Activated B cell treated with CpG ODN at 0.5 μM for 24 hours (primary cell): ENCODE measurements around the gene TTLL6. TPM values are rescaled to one million over a fixed set of nuclear protein-coding genes. Genes with fewer than 3 reads are reported as not detected.

Experiments
- ATAC-seq: fragments of 200-7000 bp; cut with Tn5 transposase; one replicate; pipeline ENCODE4 v1.10.0; 2021; ENCODE audit warnings: low read depth, mild to moderate bottlenecking, moderate library complexity
- CTCF ChIA-PET: fragments of 350-600 bp; sonication (Branson Sonifier 250); formaldehyde crosslinking; loops from one replicate; lab custom pipeline; 2021; ENCODE audit warnings: antibody characterized with exemption; lab: Charles Lee
- POLR2A ChIA-PET: fragments of 350-600 bp; sonication (Branson Sonifier 250); formaldehyde crosslinking; loops from one replicate; lab custom pipeline; 2021; ENCODE audit warnings: antibody characterized with exemption; lab: Charles Lee
- DNase-seq: peaks from one replicate; pipeline ENCODE4 v3.0.0; 2022
- H3K27ac Mint-ChIP-seq: one replicate; pipeline ENCODE4 v1.8.0; 2020; ENCODE audit warnings: mixed read lengths
- H3K27me3 Mint-ChIP-seq: one replicate; pipeline ENCODE4 v1.8.0; 2021; ENCODE audit warnings: mixed read lengths
- H3K36me3 Mint-ChIP-seq: one replicate; pipeline ENCODE4 v1.8.0; 2021; ENCODE audit warnings: low read depth, mixed read lengths
- H3K4me1 Mint-ChIP-seq: one replicate; pipeline ENCODE4 v1.8.0; 2021; ENCODE audit warnings: mixed read lengths
- H3K4me3 Mint-ChIP-seq: one replicate; pipeline ENCODE4 v1.8.0; 2020; ENCODE audit warnings: mild to moderate bottlenecking, mixed read lengths
- H3K9me3 Mint-ChIP-seq: one replicate; pipeline ENCODE4 v1.8.0; 2020; ENCODE audit warnings: mixed read lengths
- CTCF ChIP-seq: fragments of 200-600 bp; IDR thresholded peaks from one replicate; pipeline ENCODE4 v1.8.0; 2022; ENCODE audit warnings: antibody characterized with exemption, mild to moderate bottlenecking
- intact Hi-C: fragments of 100-400 bp; cut with micrococcal nuclease; formaldehyde crosslinking; loops from one replicate; pipeline ENCODE4 v1.15.1; 2024
- total RNA-seq: library from RNA; stranded (reverse); gene quantifications from 2 replicates; pipeline ENCODE4 v1.2.3, GENCODE V29; 2022

TTLL6 gene
- total RNA-seq, 1 donor from 2014 or later, result not detected

- DNase-seq (no peak), ATAC-seq (no peak)
- Mint-ChIP-seq H3K27ac (no peak overlapping the region), H3K4me1 (no peaks in the 10 kb centered on the region), H3K9me3 (no peaks in the 10 kb centered on the region), H3K36me3 (no peaks in the 10 kb centered on the region), H3K27me3 (peaks cover 43% of the 10 kb centered on the region), H3K4me3 (no peak overlapping the region)
- intact Hi-C loops, result no loop called here
- no peak for TF ChIP-seq CTCF
- ChIA-PET POLR2A (no interaction called here), CTCF (interaction anchor here (0.8 kb wide), 1 partner anchor 47 kb away, joined by 3 read pairs; no protein-coding TSS in a partner anchor)
These were observed 47.9 kb downstream of the TTLL6 start for GRCh38 chr17:48769009-48769675.

- DNase-seq (no peak), ATAC-seq (no peak)
- no peak overlapping the region for H3K4me3 Mint-ChIP-seq
- no peaks in the 10 kb centered on the region for H3K4me1 Mint-ChIP-seq
- peaks cover 48% of the 10 kb centered on the region for H3K27me3 Mint-ChIP-seq
- no peak for TF ChIP-seq CTCF
- ChIA-PET CTCF (no interaction called here), POLR2A (no interaction called here)
- no peaks in the 10 kb centered on the region for H3K9me3 Mint-ChIP-seq
- intact Hi-C loops, result no loop called here
- H3K27ac Mint-ChIP-seq, result no peak overlapping the region
- H3K36me3 Mint-ChIP-seq, result no peaks in the 10 kb centered on the region
These were observed 49.7 kb downstream of the TTLL6 start for GRCh38 chr17:48767263-48767774.

- no peak overlapping the region for H3K27ac Mint-ChIP-seq
- H3K4me1 Mint-ChIP-seq, result peaks cover 3% of the 10 kb centered on the region
- no peak for DNase-seq
- ChIA-PET CTCF (no interaction called here), POLR2A (interaction anchor here (0.6 kb wide), 1 partner anchor 146 kb away, joined by 7 read pairs; the partner anchor contains the start of gene HOXB8)
- intact Hi-C loops, result no loop called here
- no peak overlapping the region for H3K4me3 Mint-ChIP-seq
- ATAC-seq, result no peak
- no peaks in the 10 kb centered on the region for H3K36me3 Mint-ChIP-seq
- no peak for TF ChIP-seq CTCF
- no peaks in the 10 kb centered on the region for H3K9me3 Mint-ChIP-seq
- peaks cover 67% of the 10 kb centered on the region for H3K27me3 Mint-ChIP-seq
These were observed 55.9 kb downstream of the TTLL6 start for GRCh38 chr17:48761114-48761513.

GRCh38 chr17:48760411-48760810 lies 56.6 kb downstream of the TTLL6 start:
- ATAC-seq, result no peak
- DNase-seq, result no peak
- intact Hi-C loops, result no loop called here
- Mint-ChIP-seq H3K4me1 (peaks cover 3% of the 10 kb centered on the region), H3K36me3 (no peaks in the 10 kb centered on the region), H3K27ac (no peak overlapping the region), H3K9me3 (no peaks in the 10 kb centered on the region), H3K27me3 (peaks cover 68% of the 10 kb centered on the region), H3K4me3 (no peak overlapping the region)
- TF ChIP-seq CTCF, result no peak
- POLR2A ChIA-PET, result no interaction called here
- CTCF ChIA-PET, result no interaction called here

GRCh38 chr17:48759288-48759687 lies 57.7 kb downstream of the TTLL6 start:
- Mint-ChIP-seq H3K4me3 (no peak overlapping the region), H3K27ac (no peak overlapping the region), H3K9me3 (no peaks in the 10 kb centered on the region), H3K4me1 (peaks cover 7% of the 10 kb centered on the region), H3K27me3 (peaks cover 69% of the 10 kb centered on the region), H3K36me3 (no peaks in the 10 kb centered on the region)
- intact Hi-C loops, result no loop called here
- ATAC-seq, result no peak
- ChIA-PET POLR2A (no interaction called here), CTCF (no interaction called here)
- TF ChIP-seq CTCF, result no peak
- no peak for DNase-seq
